Epithelial cell of esophagus (primary cell): Measurements from ENCODE around the gene CCL13.

ENCODE experiments used
- DNase-seq: peaks from one replicate; pipeline ENCODE4 v3.0.0; 2010; ENCODE audit warnings: low read depth
- H3K4me3 ChIP-seq: 2 replicates; pipeline ENCODE4 v1.5.1; 2011; ENCODE audit warnings: mild to moderate bottlenecking, low read length, control low read depth
- TF ChIP-seq, protein P1 (sequence below): IDR thresholded peaks from 2 replicates; pipeline ENCODE4 v1.5.1; 2011; ENCODE audit warnings: low read depth, mild to moderate bottlenecking, low read length, control low read depth, inconsistent platforms; ENCODE audit not compliant: insufficient read depth; ENCODE audit errors: missing control alignments

CCL13 gene

DNA sequence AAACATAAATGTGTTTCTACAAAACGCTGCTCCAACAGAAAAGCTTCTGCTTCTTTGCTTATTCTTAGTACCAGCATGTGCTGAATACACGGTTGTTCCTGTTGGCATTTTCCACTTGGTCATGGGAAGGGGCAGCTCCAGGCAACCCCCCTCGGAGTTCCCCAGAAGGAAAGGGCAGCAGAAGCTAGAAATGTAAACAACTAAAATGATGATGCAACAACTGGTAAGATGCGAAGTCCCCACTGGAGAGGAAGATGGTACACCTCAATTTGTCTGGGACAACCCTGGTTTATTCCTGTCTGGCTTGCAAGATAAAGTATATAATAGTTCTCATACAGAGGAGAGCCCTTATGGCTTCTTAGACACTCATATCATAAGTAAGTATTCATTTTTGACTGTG, 9.2 kb upstream of the CCL13 start:
- TF ChIP-seq, protein P1, sequence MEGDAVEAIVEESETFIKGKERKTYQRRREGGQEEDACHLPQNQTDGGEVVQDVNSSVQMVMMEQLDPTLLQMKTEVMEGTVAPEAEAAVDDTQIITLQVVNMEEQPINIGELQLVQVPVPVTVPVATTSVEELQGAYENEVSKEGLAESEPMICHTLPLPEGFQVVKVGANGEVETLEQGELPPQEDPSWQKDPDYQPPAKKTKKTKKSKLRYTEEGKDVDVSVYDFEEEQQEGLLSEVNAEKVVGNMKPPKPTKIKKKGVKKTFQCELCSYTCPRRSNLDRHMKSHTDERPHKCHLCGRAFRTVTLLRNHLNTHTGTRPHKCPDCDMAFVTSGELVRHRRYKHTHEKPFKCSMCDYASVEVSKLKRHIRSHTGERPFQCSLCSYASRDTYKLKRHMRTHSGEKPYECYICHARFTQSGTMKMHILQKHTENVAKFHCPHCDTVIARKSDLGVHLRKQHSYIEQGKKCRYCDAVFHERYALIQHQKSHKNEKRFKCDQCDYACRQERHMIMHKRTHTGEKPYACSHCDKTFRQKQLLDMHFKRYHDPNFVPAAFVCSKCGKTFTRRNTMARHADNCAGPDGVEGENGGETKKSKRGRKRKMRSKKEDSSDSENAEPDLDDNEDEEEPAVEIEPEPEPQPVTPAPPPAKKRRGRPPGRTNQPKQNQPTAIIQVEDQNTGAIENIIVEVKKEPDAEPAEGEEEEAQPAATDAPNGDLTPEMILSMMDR: no peak
- no peak overlapping the region for H3K4me3 ChIP-seq
- no peak for DNase-seq

DNA sequence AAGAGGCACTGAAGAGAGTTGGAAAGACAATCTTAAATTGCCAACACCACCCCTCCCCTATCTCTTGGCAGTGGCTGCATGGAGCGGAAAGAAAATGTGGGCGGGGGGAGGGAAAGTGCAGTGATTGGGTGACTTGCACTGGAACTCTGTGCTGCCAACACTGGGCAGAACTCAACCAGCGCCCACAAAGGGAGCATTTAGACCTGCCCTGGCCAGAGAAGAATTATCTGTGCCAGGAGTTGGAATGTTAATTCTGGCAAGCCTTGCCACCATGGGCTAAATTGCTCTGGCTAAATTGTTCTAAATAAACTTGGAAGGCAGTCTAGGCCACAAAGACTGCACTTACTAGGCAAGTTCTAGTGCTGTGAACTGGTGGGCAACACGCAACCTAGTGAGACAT, 6.5 kb upstream of the CCL13 start:
- H3K4me3 ChIP-seq: no peak overlapping the region
- TF ChIP-seq, protein P1: no peak

DNA sequence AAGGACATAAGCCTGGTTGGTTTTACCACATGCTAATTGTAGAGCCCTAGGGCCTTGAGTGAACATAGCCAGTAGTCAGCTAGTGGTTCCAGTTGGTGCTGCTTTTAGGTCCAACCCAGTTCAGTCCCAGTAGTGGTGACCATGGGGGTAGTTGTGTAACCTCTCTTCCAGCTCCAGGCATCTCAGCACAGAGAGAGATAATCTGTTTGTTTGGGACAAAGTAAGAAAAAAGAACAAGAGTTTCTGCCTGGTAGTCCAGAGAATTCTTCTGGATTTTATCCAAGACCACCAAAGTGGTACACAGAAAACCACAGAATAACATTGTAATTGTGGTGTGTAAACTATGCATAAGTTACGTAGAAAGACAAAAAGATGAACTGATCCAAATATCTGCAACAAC, 5.2 kb upstream of the CCL13 start:
- DNase-seq: no peak
- TF ChIP-seq, protein P1: no peak
- no peak overlapping the region for H3K4me3 ChIP-seq

More for the DNA sequence above, 6.5 kb upstream of the CCL13 start:
- DNase-seq: no peak

DNA sequence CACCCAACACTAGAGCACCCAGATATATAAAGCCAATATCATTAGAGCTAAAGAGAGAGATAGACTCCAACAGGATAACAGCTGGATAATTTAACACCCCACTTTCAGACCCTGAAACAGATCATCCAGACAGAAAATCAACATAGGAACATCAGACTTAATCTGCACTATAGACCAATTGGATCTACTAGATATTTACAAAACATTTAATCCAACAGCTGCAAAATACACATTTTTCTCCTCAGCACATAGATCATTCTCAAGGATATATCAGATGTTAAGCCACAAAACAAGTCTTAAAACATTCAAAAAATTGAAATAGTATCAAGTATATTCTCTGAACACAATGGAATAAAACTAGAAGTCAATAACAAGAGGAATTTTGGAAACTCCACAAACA, 4.1 kb upstream of the CCL13 start:
- TF ChIP-seq, protein P1: no peak
- DNase-seq: no peak
- no peak overlapping the region for H3K4me3 ChIP-seq

DNA sequence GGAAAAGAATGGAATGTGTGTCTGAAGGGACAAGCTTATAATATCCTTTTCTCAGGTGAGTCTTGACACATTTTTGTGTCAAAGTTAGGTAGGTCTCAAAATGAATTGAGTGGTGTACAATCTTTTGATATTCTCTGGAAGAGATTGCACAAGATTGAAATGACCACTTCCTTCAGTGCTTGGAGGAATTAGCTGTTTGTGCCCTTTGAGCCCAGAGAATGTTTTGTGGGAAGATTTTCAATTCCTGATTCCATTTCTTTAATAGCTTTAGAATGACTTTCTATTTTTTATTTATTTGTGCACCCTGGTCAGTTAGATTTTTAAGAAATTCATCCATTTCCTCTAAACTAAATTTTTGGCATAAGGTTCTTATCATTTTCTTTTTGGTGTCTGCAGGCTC, 1.6 kb upstream of the CCL13 start:
- TF ChIP-seq, protein P1: no peak
- no peak for DNase-seq

DNA sequence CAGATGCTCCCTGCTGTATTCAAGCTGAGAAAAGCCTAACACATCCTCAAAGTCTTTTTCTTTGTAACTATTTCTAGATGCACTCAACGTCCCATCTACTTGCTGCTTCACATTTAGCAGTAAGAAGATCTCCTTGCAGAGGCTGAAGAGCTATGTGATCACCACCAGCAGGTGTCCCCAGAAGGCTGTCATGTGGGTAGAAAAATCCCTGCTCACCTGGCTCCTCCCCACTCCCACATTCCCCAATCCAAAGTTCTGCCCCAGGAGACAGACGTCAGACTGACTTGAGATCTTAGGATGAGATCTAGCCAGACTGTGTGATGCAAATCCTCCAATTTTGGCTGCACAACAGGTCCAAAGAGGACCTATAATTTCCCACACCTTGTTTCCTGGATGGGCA, 1.1 kb downstream of the CCL13 start:
- DNase-seq: no peak

More for the DNA sequence above, 1.6 kb upstream of the CCL13 start:
- no peak overlapping the region for H3K4me3 ChIP-seq

DNA sequence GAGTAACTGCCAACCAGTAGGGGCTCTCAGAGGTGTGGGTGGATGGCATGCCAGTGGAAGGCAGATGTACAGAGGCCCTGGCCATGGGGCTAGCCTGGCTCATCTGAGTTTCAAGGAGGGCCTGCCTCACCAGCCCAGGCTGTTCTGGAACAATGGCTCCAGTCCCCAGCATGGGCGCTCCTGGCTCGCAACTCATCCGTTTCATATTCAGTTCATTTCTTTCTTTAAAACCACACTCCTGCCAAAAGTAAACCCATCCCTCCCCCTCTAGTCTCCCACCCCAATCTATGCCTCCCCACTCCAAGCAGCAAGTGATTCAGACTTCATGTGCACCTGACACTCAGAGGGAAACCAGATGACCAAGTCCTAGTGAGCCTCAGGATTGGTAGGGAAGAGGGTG, 2.4 kb downstream of the CCL13 start:
- TF ChIP-seq, protein P1: no peak
- no peak overlapping the region for H3K4me3 ChIP-seq
- DNase-seq: no peak

More for the DNA sequence above, 1.1 kb downstream of the CCL13 start:
- H3K4me3 ChIP-seq: no peak overlapping the region
- TF ChIP-seq, protein P1: no peak
